Measurements from ENCODE around the gene SMARCA1. TPM values are rescaled to one million over a fixed set of nuclear protein-coding genes. Genes with fewer than 3 reads are reported as not detected.

Gene SMARCA1, protein sequence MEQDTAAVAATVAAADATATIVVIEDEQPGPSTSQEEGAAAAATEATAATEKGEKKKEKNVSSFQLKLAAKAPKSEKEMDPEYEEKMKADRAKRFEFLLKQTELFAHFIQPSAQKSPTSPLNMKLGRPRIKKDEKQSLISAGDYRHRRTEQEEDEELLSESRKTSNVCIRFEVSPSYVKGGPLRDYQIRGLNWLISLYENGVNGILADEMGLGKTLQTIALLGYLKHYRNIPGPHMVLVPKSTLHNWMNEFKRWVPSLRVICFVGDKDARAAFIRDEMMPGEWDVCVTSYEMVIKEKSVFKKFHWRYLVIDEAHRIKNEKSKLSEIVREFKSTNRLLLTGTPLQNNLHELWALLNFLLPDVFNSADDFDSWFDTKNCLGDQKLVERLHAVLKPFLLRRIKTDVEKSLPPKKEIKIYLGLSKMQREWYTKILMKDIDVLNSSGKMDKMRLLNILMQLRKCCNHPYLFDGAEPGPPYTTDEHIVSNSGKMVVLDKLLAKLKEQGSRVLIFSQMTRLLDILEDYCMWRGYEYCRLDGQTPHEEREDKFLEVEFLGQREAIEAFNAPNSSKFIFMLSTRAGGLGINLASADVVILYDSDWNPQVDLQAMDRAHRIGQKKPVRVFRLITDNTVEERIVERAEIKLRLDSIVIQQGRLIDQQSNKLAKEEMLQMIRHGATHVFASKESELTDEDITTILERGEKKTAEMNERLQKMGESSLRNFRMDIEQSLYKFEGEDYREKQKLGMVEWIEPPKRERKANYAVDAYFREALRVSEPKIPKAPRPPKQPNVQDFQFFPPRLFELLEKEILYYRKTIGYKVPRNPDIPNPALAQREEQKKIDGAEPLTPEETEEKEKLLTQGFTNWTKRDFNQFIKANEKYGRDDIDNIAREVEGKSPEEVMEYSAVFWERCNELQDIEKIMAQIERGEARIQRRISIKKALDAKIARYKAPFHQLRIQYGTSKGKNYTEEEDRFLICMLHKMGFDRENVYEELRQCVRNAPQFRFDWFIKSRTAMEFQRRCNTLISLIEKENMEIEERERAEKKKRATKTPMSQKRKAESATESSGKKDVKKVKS
- 10 to 100 TPM in 1 of 4 donors, 1 to 10 TPM in 3; 7.6 to 18.8 (median 8.1) TPM for total RNA-seq

DNA sequence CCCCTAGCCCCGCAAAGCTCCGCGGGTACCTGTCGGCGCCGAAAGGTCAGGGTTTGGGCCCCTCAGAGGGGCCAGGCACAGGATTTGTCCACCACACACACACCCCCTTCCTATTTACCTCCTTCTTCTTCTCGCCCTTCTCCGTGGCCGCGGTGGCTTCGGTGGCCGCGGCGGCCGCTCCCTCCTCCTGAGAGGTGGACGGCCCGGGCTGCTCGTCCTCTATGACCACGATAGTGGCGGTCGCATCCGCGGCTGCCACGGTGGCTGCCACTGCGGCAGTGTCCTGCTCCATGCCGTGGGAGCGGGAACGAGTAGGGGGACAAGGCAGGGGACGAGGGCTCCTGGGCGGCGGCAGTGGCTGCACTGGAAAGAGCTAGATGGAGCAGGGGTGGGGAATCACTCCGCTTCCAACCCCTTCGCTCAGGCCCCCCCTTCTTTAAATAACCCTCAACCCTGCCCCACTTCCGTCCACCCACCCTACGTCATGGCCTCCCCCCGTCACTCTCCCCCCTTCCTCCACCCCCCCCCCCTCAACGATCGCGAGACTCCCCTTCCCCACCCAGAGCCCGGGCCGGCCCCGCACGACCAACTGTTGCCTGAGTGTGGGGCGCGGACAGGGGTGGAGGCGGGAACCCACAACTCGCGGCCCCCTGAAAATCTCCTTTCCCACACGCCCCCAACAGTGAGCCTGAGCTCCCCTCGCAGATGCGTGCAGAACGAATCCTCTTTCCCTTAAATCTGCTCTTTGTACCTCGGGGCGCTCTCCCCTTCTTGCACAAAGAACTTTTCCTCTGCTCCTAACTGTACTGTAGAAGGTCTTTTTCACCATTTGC lies at the start of gene SMARCA1:
Gene SMARCA1 (minus strand): TSS at position 412 of the 833 bp plus-strand sequence. CDS start 120 bp downstream, at position 292.
- no peak for TF ChIP-seq POLR2AphosphoS5 (IDR thresholded peaks at IDR 0.05)
- Histone ChIP-seq H3K4me1 (peaks cover 8% of the 10 kb centered on the region), H3K27me3 (no peaks in the 10 kb centered on the region), H3K9me3 (no peaks in the 10 kb centered on the region), H3K27ac (peak within 1 kb of the TSS; percentile 69), H3K4me3 (peak within 1 kb of the TSS; percentile 64), H3K36me3 (no peaks in the 10 kb centered on the region)
- peak; percentile 66 to 68 for DNase-seq (ENCODE audit: low spot score in 2 of 2)
- WGBS: 49% methylated on average over 54 of the region's 54 CpGs

GRCh38 chrX:129572422-129572821 lies 49.1 kb upstream of the SMARCA1 start:
- Histone ChIP-seq H3K4me3 (no peak overlapping the region), H3K9me3 (no peaks in the 10 kb centered on the region), H3K36me3 (peaks cover 12% of the 10 kb centered on the region), H3K27ac (no peak overlapping the region), H3K4me1 (no peaks in the 10 kb centered on the region), H3K27me3 (no peaks in the 10 kb centered on the region)
- 58% methylated on average over 2 of the region's 2 CpGs for WGBS
- DNase-seq (ENCODE audit: low spot score in 2 of 2): no peak
- TF ChIP-seq POLR2A (IDR thresholded peaks at IDR 0.05): no peak
- TF ChIP-seq EP300 (IDR thresholded peaks at IDR 0.05): no peak
- TF ChIP-seq, protein P1, sequence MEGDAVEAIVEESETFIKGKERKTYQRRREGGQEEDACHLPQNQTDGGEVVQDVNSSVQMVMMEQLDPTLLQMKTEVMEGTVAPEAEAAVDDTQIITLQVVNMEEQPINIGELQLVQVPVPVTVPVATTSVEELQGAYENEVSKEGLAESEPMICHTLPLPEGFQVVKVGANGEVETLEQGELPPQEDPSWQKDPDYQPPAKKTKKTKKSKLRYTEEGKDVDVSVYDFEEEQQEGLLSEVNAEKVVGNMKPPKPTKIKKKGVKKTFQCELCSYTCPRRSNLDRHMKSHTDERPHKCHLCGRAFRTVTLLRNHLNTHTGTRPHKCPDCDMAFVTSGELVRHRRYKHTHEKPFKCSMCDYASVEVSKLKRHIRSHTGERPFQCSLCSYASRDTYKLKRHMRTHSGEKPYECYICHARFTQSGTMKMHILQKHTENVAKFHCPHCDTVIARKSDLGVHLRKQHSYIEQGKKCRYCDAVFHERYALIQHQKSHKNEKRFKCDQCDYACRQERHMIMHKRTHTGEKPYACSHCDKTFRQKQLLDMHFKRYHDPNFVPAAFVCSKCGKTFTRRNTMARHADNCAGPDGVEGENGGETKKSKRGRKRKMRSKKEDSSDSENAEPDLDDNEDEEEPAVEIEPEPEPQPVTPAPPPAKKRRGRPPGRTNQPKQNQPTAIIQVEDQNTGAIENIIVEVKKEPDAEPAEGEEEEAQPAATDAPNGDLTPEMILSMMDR (IDR thresholded peaks at IDR 0.05): no peak
- TF ChIP-seq POLR2AphosphoS5 (IDR thresholded peaks at IDR 0.05): no peak

- TF ChIP-seq EP300 (IDR thresholded peaks at IDR 0.05) (no peak), POLR2A (IDR thresholded peaks at IDR 0.05) (no peak), POLR2AphosphoS5 (IDR thresholded peaks at IDR 0.05) (no peak)
- TF ChIP-seq, protein P1 (IDR thresholded peaks at IDR 0.05): no peak
- Histone ChIP-seq H3K4me1 (no peaks in the 10 kb centered on the region), H3K27me3 (no peaks in the 10 kb centered on the region), H3K9me3 (no peaks in the 10 kb centered on the region), H3K27ac (no peak overlapping the region), H3K36me3 (peaks cover 12% of the 10 kb centered on the region), H3K4me3 (no peak overlapping the region)
- 71% methylated on average over 3 of the region's 3 CpGs for WGBS
- DNase-seq (ENCODE audit: low spot score in 2 of 2): no peak
Observed at GRCh38 chrX:129568349-129568748, 45.1 kb upstream of the SMARCA1 start.

GRCh38 chrX:129566073-129566472 lies 42.8 kb upstream of the SMARCA1 start:
- 7% methylated on average over 1 of the region's 1 CpG for WGBS
- DNase-seq (ENCODE audit: low spot score in 2 of 2): no peak
- H3K4me3 ChIP-seq: no peak overlapping the region

More at GRCh38 chrX:129566073-129566472, 42.8 kb upstream of the SMARCA1 start:
- Histone ChIP-seq H3K27ac (no peak overlapping the region), H3K36me3 (peaks cover 12% of the 10 kb centered on the region), H3K9me3 (no peaks in the 10 kb centered on the region), H3K4me1 (no peaks in the 10 kb centered on the region), H3K27me3 (no peaks in the 10 kb centered on the region)
- TF ChIP-seq POLR2A (IDR thresholded peaks at IDR 0.05) (no peak), EP300 (IDR thresholded peaks at IDR 0.05) (no peak), POLR2AphosphoS5 (IDR thresholded peaks at IDR 0.05) (no peak)
- TF ChIP-seq, protein P1 (IDR thresholded peaks at IDR 0.05): no peak

All from suprapubic skin (tissue), 4 donors.